Activated naive CD4-positive, alpha-beta T cell (primary cell): ENCODE data around the gene SMLR1.
"Not testable (repeated sequence)": the region's sequence is repeated elsewhere in the genome, so short reads cannot be mapped to it uniquely, and the experiment has no call there.

Experiments
- DNase-seq, 4 experiments: peaks; one replicate each; lab custom pipeline; 2025; lab: John Stamatoyannopoulos, UW

SMLR1 gene

DNA sequence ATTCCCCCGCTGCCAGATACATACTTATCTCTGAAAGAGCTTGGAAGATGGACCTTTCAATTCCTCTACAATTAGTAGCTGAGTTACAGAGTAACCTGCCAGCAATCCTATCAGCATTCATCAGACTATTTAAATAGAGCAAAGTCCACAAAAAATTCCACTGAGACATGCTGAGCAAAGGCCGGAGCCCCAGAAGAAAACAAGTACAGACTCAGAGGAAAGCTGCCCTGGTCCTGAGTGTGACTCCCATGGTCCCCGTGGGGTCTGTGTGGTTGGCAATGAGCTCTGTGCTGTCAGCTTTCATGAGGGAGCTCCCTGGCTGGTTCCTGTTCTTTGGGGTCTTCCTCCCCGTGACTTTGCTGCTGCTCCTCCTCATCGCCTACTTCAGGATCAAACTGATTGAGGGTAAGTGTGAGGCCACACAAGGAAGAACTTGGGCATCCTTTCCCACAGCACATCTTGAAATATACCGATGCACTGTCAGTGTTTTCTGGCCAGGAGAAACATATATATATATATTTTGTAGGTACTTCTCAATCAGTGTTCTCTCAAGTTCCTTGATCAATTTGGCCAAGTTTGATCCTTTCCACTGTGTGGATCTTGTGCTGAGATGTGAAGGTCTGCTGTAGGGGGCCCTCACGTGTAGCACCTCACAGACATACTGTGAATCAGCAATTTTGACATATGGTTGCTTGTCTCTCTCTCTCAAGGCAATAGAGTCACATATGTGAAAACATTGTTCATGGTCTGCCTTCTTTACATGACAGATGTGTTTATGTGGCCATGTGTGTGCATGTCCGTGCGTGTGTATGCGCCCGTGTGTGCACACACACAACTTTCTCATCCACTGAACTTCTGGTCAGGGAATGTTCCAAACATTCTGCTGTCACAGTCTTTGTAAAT lies at the start of gene SMLR1:
TSS of gene SMLR1 (plus strand) at position 160 of the 903 bp plus-strand sequence. CDS start at position 168, 8 bp downstream.
- DNase-seq, result no peak

GRCh38 chr6:130778946-130779657 lies 48.1 kb upstream of the SMLR1 start:
- DNase-seq, result no peak

DNA sequence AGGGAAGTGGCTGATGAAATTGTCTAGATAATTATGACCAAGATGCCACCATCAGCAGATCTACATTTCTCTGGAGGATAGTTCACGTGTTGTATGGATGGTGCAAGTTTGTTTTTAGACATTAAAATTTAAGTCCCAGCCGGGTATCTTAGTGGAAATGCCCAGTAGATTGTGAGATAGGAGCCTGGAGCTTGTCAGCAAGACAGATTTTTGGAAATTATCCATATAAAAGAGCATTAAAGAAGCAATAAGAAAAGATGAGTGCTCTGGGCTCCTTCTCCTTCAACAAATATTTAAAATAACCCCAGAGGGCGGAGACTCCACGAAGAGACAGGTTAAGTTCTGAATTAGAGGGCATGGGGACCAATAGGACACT lies 47.6 kb upstream of the SMLR1 start:
- DNase-seq, result no peak

GRCh38 chr6:130780122-130780521 lies 47.1 kb upstream of the SMLR1 start:
- DNase-seq, result no peak

DNA sequence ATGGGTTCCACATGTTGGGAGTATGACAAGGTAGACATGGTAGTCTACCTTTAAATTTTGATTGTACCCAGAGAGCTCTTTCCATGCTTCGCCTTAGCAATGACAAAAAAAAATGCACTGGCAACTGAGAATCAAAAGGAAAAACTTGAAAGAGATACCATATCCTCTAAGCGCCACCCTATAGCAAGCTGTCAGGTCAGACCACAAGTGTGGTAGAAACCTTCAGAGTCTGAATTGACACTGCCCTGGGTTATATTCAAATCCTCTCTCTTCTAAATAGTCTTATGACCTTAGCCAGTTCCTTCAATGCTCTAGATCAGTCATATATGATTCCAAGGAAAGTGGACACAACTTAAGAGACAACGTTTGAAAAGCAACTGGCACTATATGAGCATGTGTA lies 45.6 kb upstream of the SMLR1 start:
- DNase-seq, result no peak

- DNase-seq, result no peak
Measured at GRCh38 chr6:130783416-130784107, 43.6 kb upstream of the SMLR1 start.

DNA sequence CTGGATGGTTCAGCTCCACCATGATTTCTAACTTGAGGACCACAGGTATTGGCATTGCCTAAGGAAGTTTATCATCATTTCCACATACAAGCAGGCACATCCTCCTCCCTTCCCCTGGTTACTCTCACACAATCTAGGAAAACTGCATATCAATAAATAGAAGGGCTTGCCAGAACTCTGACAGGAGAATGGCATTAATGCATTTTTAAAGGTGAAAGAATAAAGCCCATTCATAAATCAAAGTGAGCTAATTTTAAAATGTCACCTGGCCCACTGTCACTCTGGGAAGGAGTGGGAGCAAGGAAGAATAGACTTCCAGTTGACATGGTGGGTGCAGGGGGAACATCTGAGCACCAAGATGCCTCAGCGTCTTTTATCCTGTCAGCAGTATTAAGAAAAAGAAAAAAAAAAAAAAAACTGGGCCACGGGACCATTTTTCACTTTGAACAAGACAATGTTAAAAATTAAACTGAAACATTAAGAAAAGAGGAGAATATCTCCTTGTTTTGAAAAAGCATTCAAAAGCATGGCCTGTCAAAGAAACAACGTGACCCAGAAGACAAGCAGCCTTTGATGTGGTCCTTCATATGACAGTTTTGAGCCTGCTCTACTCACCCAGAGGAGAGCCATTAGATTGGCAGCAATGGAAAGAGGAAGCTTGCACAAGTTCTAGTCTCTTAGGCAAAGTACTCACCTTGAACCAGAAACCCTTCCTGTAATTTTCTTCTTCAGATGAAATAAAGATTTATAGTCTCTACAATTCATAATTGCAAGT lies 39.3 kb upstream of the SMLR1 start:
- no peak for DNase-seq

DNA sequence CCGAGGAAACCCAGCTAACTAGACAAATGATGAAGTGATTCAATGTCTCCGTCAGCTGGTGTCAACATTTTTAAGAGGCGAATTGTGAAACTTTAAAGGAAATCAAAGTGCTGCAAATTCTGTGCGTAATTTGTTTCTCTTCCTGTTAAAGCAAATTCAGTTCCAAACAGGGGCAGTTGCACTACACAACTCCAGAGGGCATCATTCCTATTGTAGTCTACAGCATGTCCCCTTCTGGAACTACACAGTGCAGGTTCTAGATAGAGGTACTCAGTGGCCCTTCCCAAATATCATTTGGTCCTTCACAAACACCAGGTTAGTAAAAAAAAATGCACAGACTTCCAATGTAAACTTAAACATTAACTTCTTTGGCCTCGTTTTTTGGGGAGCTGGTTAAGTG lies 38.3 kb upstream of the SMLR1 start:
- DNase-seq, result no peak

GRCh38 chr6:130794010-130794697 lies 33.1 kb upstream of the SMLR1 start:
- no peak for DNase-seq

GRCh38 chr6:130794738-130795137 lies 32.5 kb upstream of the SMLR1 start:
- DNase-seq, result no peak

GRCh38 chr6:130796313-130796905 lies 30.8 kb upstream of the SMLR1 start:
- DNase-seq, result no peak

GRCh38 chr6:130797061-130797460 lies 30.1 kb upstream of the SMLR1 start:
- no peak for DNase-seq

- DNase-seq, result not testable (repeated sequence)
Measured at GRCh38 chr6:130801368-130801767, 25.8 kb upstream of the SMLR1 start.

- DNase-seq, result no peak
Measured at GRCh38 chr6:130810307-130811030, 16.7 kb upstream of the SMLR1 start.

DNA sequence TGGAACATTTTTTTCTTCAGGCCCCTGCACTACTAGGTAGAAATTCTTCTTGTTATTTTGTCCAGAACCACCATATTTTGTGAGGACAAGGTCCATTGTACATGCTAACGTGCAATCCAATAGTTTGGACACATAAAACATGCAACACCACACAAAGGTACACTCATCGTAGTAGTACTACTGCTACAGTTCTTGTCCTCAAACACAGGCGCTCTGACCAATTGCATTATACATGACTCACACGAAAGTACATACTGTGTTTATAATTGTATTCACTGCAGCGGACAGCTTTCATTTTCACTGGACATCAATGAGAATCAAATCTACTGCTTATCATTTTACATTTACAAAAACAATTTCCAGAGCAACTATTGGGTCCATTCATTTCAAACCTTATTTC lies 15.3 kb upstream of the SMLR1 start:
- no peak for DNase-seq

- DNase-seq, result no peak
Measured at GRCh38 chr6:130814506-130814905, 12.7 kb upstream of the SMLR1 start.

- no peak for DNase-seq
Measured at GRCh38 chr6:130815200-130816071, 11.8 kb upstream of the SMLR1 start.

- DNase-seq, result no peak
Measured at GRCh38 chr6:130822736-130823135, 4.5 kb upstream of the SMLR1 start.
